HEK293T (cell line): ENCODE measurements around the gene SGSM1.
A peak's percentile ranks its signal among the peaks of the same experiment; 100 is the strongest.

Experiments used
- BHLHE40 ChIP-seq: fragments of 450-650 bp; IDR thresholded peaks from 2 replicates; pipeline ENCODE4 v1.6.1; 2016; ENCODE audit warnings: mild to moderate bottlenecking, moderate library complexity, borderline replicate concordance
- CTBP1 ChIP-seq: fragments of 450-650 bp; IDR thresholded peaks from 2 replicates; pipeline ENCODE4 v1.6.1; 2016; ENCODE audit warnings: borderline replicate concordance
- FOXA1 ChIP-seq: fragments of 450-650 bp; IDR thresholded peaks from 2 replicates; pipeline ENCODE4 v1.6.1; 2016; ENCODE audit warnings: mild to moderate bottlenecking
- FOXK2 ChIP-seq: fragments of 450-650 bp; IDR thresholded peaks from 2 replicates; pipeline ENCODE4 v1.6.1; 2016; ENCODE audit warnings: mild to moderate bottlenecking
- FOXM1 ChIP-seq: fragments of 450-650 bp; IDR thresholded peaks from 2 replicates; pipeline ENCODE4 v1.6.1; 2017; ENCODE audit warnings: mild to moderate bottlenecking, borderline replicate concordance
- HDGF ChIP-seq: fragments of 450-650 bp; IDR thresholded peaks from 2 replicates; pipeline ENCODE4 v1.6.1; 2017; ENCODE audit warnings: antibody characterized with exemption, borderline replicate concordance
- L3MBTL2 ChIP-seq: fragments of 450-650 bp; conservative IDR thresholded peaks from 2 replicates; pipeline ENCODE4 v1.6.1; 2016; ENCODE audit warnings: mild to moderate bottlenecking
- NFRKB ChIP-seq: fragments of 450-650 bp; IDR thresholded peaks from 2 replicates; pipeline ENCODE4 v1.6.1; 2016; ENCODE audit warnings: mild to moderate bottlenecking, moderate library complexity
- SP1 ChIP-seq: fragments of 450-650 bp; IDR thresholded peaks from 2 replicates; pipeline ENCODE4 v1.6.1; 2017
- SUZ12 ChIP-seq: fragments of 450-650 bp; IDR thresholded peaks from 2 replicates; pipeline ENCODE4 v1.6.1; 2016; ENCODE audit warnings: mild to moderate bottlenecking
- TARDBP ChIP-seq: fragments of 450-650 bp; IDR thresholded peaks from 2 replicates; pipeline ENCODE4 v1.6.1; 2016
- TF ChIP-seq, protein P1 (sequence below): fragments of 450-650 bp; IDR thresholded peaks from 2 replicates; pipeline ENCODE4 v1.6.1; 2016

DNA sequence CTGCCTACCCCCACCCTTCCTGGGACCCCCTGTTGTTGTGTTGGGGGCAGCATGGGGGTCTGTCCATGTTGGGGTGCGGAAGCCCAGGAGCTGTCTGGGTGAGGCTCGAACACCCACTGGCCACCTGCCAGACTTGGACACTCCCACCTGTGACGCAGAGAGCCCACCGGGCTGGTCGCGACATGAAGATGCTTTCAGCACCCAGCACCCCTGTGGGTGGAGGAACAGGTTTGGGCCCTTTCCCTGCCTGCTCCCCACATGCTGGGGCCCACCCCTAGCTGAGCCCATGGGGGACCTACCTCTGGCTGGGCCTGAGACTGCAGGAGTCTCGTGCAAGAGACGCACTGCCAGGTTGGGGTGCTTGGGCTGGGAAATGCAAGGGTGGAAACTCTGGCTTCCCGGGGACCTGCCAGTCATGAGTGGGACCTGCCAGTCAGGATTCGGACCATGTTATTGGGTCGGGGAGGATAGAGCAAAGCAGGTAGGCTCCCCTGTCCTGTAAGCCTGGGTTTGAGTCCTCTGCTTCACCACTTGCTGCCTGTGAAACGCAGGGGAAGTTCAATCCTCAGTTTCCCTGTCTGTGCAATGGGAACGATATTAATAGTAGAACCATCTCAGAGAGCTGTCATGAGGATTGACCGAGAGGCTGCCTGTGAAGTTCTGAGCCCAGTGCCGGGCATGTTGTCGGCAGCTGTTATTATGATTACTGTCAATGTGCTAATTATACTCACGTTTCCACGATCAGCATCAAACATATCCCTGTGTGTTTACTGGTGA is 170.6 kb downstream of the SGSM1 start:
- TF ChIP-seq SP1 (no peak), SUZ12 (no peak), NFRKB (no peak), BHLHE40 (no peak), CTBP1 (no peak), L3MBTL2 (no peak), FOXM1 (no peak), HDGF (no peak), TARDBP (no peak), FOXA1 (no peak), FOXK2 (no peak)
- TF ChIP-seq, protein P1, sequence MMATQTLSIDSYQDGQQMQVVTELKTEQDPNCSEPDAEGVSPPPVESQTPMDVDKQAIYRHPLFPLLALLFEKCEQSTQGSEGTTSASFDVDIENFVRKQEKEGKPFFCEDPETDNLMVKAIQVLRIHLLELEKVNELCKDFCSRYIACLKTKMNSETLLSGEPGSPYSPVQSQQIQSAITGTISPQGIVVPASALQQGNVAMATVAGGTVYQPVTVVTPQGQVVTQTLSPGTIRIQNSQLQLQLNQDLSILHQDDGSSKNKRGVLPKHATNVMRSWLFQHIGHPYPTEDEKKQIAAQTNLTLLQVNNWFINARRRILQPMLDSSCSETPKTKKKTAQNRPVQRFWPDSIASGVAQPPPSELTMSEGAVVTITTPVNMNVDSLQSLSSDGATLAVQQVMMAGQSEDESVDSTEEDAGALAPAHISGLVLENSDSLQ, result peak; percentile 13; the same call in 1 of the 2 replicates
